HepG2 (cell line): ENCODE results near the gene CDKL5.

Source experiments
- ATF2 ChIP-seq: sonication (generic); formaldehyde crosslinking; IDR thresholded peaks from 2 replicates; pipeline ENCODE4 v1.4.0; 2020; ENCODE audit warnings: missing genetic modification reagents
- ATF3 ChIP-seq: sonication (generic); formaldehyde crosslinking; IDR thresholded peaks from 2 replicates; pipeline ENCODE4 v1.4.0; 2020; ENCODE audit warnings: missing genetic modification reagents
- CBFB ChIP-seq: sonication (generic); formaldehyde crosslinking; IDR thresholded peaks from 2 replicates; pipeline ENCODE4 v1.4.0; 2020; ENCODE audit warnings: missing genetic modification reagents
- CTCF ChIP-seq: sonication (generic); formaldehyde crosslinking; IDR thresholded peaks from 2 replicates; pipeline ENCODE4 v1.5.0; 2020; ENCODE audit warnings: mild to moderate bottlenecking, missing genetic modification reagents, moderate library complexity
- FOXA1 ChIP-seq, 2 experiments: fragments of 450-650 bp in 1 of 2; sonication (generic) in 1 of 2; formaldehyde crosslinking in 1 of 2; IDR thresholded peaks; 2 replicates each; pipeline versions ENCODE4 v1.4.0 to v1.6.1; 2016 to 2020; ENCODE audit warnings: missing genetic modification reagents in 1 of 2
- MIER2 ChIP-seq: IDR thresholded peaks from 2 replicates; pipeline ENCODE4 v1.6.1; 2016; ENCODE audit warnings: missing biosample characterization, missing genetic modification reagents
- RNF2 ChIP-seq: fragments of 450-650 bp; conservative IDR thresholded peaks from 2 replicates; pipeline ENCODE4 v1.6.1; 2016; ENCODE audit warnings: low read depth
- THRA ChIP-seq: sonication (generic); formaldehyde crosslinking; IDR thresholded peaks from 2 replicates; pipeline ENCODE4 v1.4.0; 2020; ENCODE audit warnings: missing genetic modification reagents, borderline replicate concordance
- ZNF205 ChIP-seq: IDR thresholded peaks from 2 replicates; pipeline ENCODE4 v1.6.1; 2018; ENCODE audit warnings: missing biosample characterization, missing genetic modification reagents

- TF ChIP-seq FOXA1 (IDR thresholded peaks at IDR 0.05) (no peak), FOXA1 (CRISPR knock-in tag; IDR thresholded peaks at IDR 0.05) (no peak), MIER2 (no peak), ZNF205 (CRISPR knock-in tag) (no peak), CBFB (CRISPR knock-in tag) (no peak), ATF3 (no peak), CTCF (no peak), ATF2 (CRISPR knock-in tag) (no peak), THRA (CRISPR knock-in tag) (no peak), RNF2 (no peak)
Observed at GRCh38 chrX:18561020-18561419, 135.6 kb downstream of the CDKL5 start.
